Osteocyte (in vitro differentiated cells): Measurements from ENCODE around the gene HSD11B1L. TPM values are rescaled to one million over a fixed set of nuclear protein-coding genes. Genes with fewer than 3 reads are reported as not detected.
"Not testable (repeated sequence)": the region's sequence is repeated elsewhere in the genome, so short reads cannot be mapped to it uniquely, and the experiment has no call there.

Source experiments
- DNase-seq: peaks from one replicate; pipeline ENCODE4 v3.0.0; 2021; ENCODE audit warnings: mixed read lengths; ENCODE audit not compliant: unreplicated experiment; ENCODE audit errors: extremely low spot score
- H3K27ac Mint-ChIP-seq: one replicate; pipeline ENCODE4 v1.8.0; 2021; ENCODE audit warnings: mild to moderate bottlenecking, mixed read lengths; ENCODE audit not compliant: unreplicated experiment
- H3K27me3 Mint-ChIP-seq: one replicate; pipeline ENCODE4 v1.8.0; 2021; ENCODE audit warnings: mixed read lengths; ENCODE audit not compliant: unreplicated experiment
- H3K36me3 Mint-ChIP-seq: one replicate; pipeline ENCODE4 v1.8.0; 2021; ENCODE audit warnings: mixed read lengths; ENCODE audit not compliant: unreplicated experiment
- H3K4me1 Mint-ChIP-seq: one replicate; pipeline ENCODE4 v1.8.0; 2021; ENCODE audit warnings: mixed read lengths; ENCODE audit not compliant: unreplicated experiment
- H3K4me3 Mint-ChIP-seq: one replicate; pipeline ENCODE4 v1.8.0; 2021; ENCODE audit warnings: mild to moderate bottlenecking, moderate library complexity, mixed read lengths; ENCODE audit not compliant: unreplicated experiment
- H3K9me3 Mint-ChIP-seq: one replicate; pipeline ENCODE4 v1.8.0; 2021; ENCODE audit warnings: mixed read lengths; ENCODE audit not compliant: unreplicated experiment
- CTCF ChIP-seq: fragments of 200-600 bp; sonication (generic); IDR thresholded peaks from 2 replicates; pipeline ENCODE4 v1.5.0; 2021; ENCODE audit warnings: antibody characterized with exemption, mild to moderate bottlenecking, moderate library complexity
- total RNA-seq: library from RNA; stranded (reverse); gene quantifications from 2 replicates; pipeline ENCODE4 v1.2.1, GENCODE V29; 2021

The HSD11B1L gene
- total RNA-seq, 1 donor from 2014 or later = 10.7 TPM

GRCh38 chr19:5727453-5728050 is 46.7 kb downstream of the HSD11B1L start:
- Mint-ChIP-seq H3K27ac (no peak overlapping the region), H3K27me3 (peaks cover 5% of the 10 kb centered on the region), H3K36me3 (no peaks in the 10 kb centered on the region), H3K4me1 (no peaks in the 10 kb centered on the region), H3K4me3 (no peak overlapping the region), H3K9me3 (no peaks in the 10 kb centered on the region)
- no peak for TF ChIP-seq CTCF
- DNase-seq = no peak

- not testable (repeated sequence) for DNase-seq, H3K4me3 Mint-ChIP-seq, H3K27ac Mint-ChIP-seq
These were observed 52.3 kb downstream of the HSD11B1L start for GRCh38 chr19:5733172-5733571.

More at GRCh38 chr19:5733172-5733571, 52.3 kb downstream of the HSD11B1L start:
- H3K27me3 Mint-ChIP-seq, H3K36me3 Mint-ChIP-seq, H3K4me1 Mint-ChIP-seq, H3K9me3 Mint-ChIP-seq: not testable (repeated sequence)

Other genes with a start within 250 kb of the HSD11B1L start
- not detected in 2 replicates for gene ZNRF4, start 225.6 kb upstream of the HSD11B1L start, total RNA-seq
- 13.5 and 16.4 TPM in 2 replicates for gene TINCR, start 113.1 kb upstream of the HSD11B1L start, total RNA-seq
- gene SAFB2, start 58.3 kb upstream of the HSD11B1L start, total RNA-seq = 79.9 and 91.9 TPM in 2 replicates
- 88.2 and 97.1 TPM in 2 replicates for gene SAFB, start 57.9 kb upstream of the HSD11B1L start, total RNA-seq
- gene MICOS13, start 511 bp upstream of the HSD11B1L start, total RNA-seq = 59.1 and 60.7 TPM in 2 replicates
- gene RPL36, start 9.3 kb downstream of the HSD11B1L start, total RNA-seq = 716 and 728 TPM in 2 replicates
- gene LONP1, start 39.1 kb downstream of the HSD11B1L start, total RNA-seq = 90.3 and 93.9 TPM in 2 replicates
- not detected in 2 replicates for gene CATSPERD, start 39.6 kb downstream of the HSD11B1L start, total RNA-seq
- gene PRR22, start 103.7 kb downstream of the HSD11B1L start, total RNA-seq = 2.0 and 3.1 TPM in 2 replicates
- 29.0 and 30.9 TPM in 2 replicates for gene DUS3L, start 110.1 kb downstream of the HSD11B1L start, total RNA-seq
- gene NRTN, start 124.0 kb downstream of the HSD11B1L start, total RNA-seq = 0.40 TPM in 1 of 2 replicates, not detected in the other
- gene FUT6, start 158.7 kb downstream of the HSD11B1L start, total RNA-seq = not detected in 2 replicates
- not detected in 2 replicates for gene FUT3, start 170.4 kb downstream of the HSD11B1L start, total RNA-seq
- gene FUT5, start 189.5 kb downstream of the HSD11B1L start, total RNA-seq = not detected in 2 replicates
- 253 and 259 TPM in 2 replicates for gene NDUFA11, start 222.8 kb downstream of the HSD11B1L start, total RNA-seq
- gene VMAC, start 223.8 kb downstream of the HSD11B1L start, total RNA-seq = 10.0 and 10.7 TPM in 2 replicates
- 14.4 and 15.6 TPM in 2 replicates for gene CAPS, start 233.2 kb downstream of the HSD11B1L start, total RNA-seq